Endometrial microvascular endothelial cells (primary cell): ENCODE results near the gene TRPM8. TPM values are rescaled to one million over a fixed set of nuclear protein-coding genes. Genes with fewer than 3 reads are reported as not detected.

ENCODE experiments used
- in situ Hi-C: cut with HindIII; loops from 2 replicates; pipeline ENCODE4 v1.10.0; 2017; ENCODE audit warnings: low sequenced_read_pairs, low pct_unique_long_range_greater_than_20kb; ENCODE audit errors: inconsistent ontology term
- total RNA-seq: library from RNA; depleted of rRNA; stranded (reverse); fragments of >200 nt; gene quantifications from one replicate; pipeline ENCODE4 v1.2.3, GENCODE V29; 2015; ENCODE audit errors: inconsistent ontology term

The TRPM8 gene
- total RNA-seq, 1 donor from 2014 or later = not detected

GRCh38 chr2:233991196-233991595, 74.0 kb downstream of the TRPM8 start:
- in situ Hi-C loops = no loop called here

GRCh38 chr2:233992513-233993217, 75.5 kb downstream of the TRPM8 start:
- in situ Hi-C loops = no loop called here

GRCh38 chr2:233993461-233993860, 76.3 kb downstream of the TRPM8 start:
- in situ Hi-C loops = no loop called here

GRCh38 chr2:233994151-233994550, 77.0 kb downstream of the TRPM8 start:
- in situ Hi-C loops = no loop called here

- in situ Hi-C loops = no loop called here
Observed at GRCh38 chr2:233996000-233996399, 78.8 kb downstream of the TRPM8 start.

- in situ Hi-C loops = no loop called here
Observed at GRCh38 chr2:233996461-233996860, 79.3 kb downstream of the TRPM8 start.

- in situ Hi-C loops = no loop called here
Observed at GRCh38 chr2:233997707-233998106, 80.5 kb downstream of the TRPM8 start.

- in situ Hi-C loops = no loop called here
Observed at GRCh38 chr2:233999182-233999581, 82.0 kb downstream of the TRPM8 start.

- in situ Hi-C loops = no loop called here
Observed at GRCh38 chr2:234001380-234002160, 84.4 kb downstream of the TRPM8 start.

- in situ Hi-C loops = no loop called here
Observed at GRCh38 chr2:234002281-234002680, 85.1 kb downstream of the TRPM8 start.

GRCh38 chr2:234003972-234004617, 86.9 kb downstream of the TRPM8 start:
- in situ Hi-C loops = no loop called here

- in situ Hi-C loops = no loop called here
Observed at GRCh38 chr2:234005126-234005525, 88.0 kb downstream of the TRPM8 start.

- in situ Hi-C loops = no loop called here
Observed at GRCh38 chr2:234006501-234006900, 89.3 kb downstream of the TRPM8 start.

- in situ Hi-C loops = no loop called here
Observed at GRCh38 chr2:234014427-234014826, 97.3 kb downstream of the TRPM8 start.

- in situ Hi-C loops = no loop called here
Observed at GRCh38 chr2:234015861-234016260, 98.7 kb downstream of the TRPM8 start.

- in situ Hi-C loops = no loop called here
Observed at GRCh38 chr2:234019896-234020295, 102.7 kb downstream of the TRPM8 start.

GRCh38 chr2:234020332-234020731, 103.2 kb downstream of the TRPM8 start:
- in situ Hi-C loops = no loop called here

GRCh38 chr2:234022424-234022823, 105.3 kb downstream of the TRPM8 start:
- in situ Hi-C loops = no loop called here

- in situ Hi-C loops = no loop called here
Observed at GRCh38 chr2:234024304-234024703, 107.1 kb downstream of the TRPM8 start.

GRCh38 chr2:234025466-234025865, 108.3 kb downstream of the TRPM8 start:
- in situ Hi-C loops = no loop called here
